ENCODE measurements around the gene PDZD2. TPM values are rescaled to one million over a fixed set of nuclear protein-coding genes. Genes with fewer than 3 reads are reported as not detected.
"Not testable (repeated sequence)": the region's sequence is repeated elsewhere in the genome, so short reads cannot be mapped to it uniquely, and the experiment has no call there.

The PDZD2 gene
- total and polyA plus RNA-seq, 7 donors, result 1.2 to 11.7 (median 7.1) TPM

DNA sequence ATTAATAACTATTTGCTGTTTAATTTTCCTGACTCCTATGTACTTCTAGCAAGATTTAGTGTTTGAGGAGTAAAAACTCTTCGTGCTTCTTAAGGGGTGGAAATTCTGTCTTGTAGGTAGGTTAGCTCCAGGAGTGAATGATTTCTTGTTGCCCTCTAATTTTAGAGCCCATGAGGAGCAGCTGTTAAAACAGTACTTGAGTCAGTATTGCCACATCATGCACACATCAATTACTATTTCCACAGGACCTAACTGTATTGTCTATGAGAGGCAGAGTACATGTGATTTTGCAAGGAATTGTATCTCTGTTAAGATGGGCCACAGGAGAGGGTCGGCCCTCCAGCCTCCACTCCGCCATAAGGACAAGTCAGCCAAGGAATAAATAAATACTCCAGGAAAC, 91.2 kb downstream of the PDZD2 start:
- TF ChIP-seq, protein P1, sequence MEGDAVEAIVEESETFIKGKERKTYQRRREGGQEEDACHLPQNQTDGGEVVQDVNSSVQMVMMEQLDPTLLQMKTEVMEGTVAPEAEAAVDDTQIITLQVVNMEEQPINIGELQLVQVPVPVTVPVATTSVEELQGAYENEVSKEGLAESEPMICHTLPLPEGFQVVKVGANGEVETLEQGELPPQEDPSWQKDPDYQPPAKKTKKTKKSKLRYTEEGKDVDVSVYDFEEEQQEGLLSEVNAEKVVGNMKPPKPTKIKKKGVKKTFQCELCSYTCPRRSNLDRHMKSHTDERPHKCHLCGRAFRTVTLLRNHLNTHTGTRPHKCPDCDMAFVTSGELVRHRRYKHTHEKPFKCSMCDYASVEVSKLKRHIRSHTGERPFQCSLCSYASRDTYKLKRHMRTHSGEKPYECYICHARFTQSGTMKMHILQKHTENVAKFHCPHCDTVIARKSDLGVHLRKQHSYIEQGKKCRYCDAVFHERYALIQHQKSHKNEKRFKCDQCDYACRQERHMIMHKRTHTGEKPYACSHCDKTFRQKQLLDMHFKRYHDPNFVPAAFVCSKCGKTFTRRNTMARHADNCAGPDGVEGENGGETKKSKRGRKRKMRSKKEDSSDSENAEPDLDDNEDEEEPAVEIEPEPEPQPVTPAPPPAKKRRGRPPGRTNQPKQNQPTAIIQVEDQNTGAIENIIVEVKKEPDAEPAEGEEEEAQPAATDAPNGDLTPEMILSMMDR (IDR thresholded peaks at IDR 0.05), result no peak
- TF ChIP-seq POLR2AphosphoS5 (IDR thresholded peaks at IDR 0.05) (no peak), POLR2A (IDR thresholded peaks at IDR 0.05) (no peak), EP300 (IDR thresholded peaks at IDR 0.05) (no peak)
- H3K9me3 ChIP-seq, result no peaks in the 10 kb centered on the region
- H3K27me3 ChIP-seq, result no peaks in the 10 kb centered on the region
- no peak overlapping the region for H3K27ac ChIP-seq
- WGBS, 2 donors, result 77 to 91% methylated on average over 3 of the region's 3 CpGs
- no peaks in the 10 kb centered on the region for H3K36me3 ChIP-seq
- intact Hi-C loops (cut with DNase I), result no loop called here
- no peak for DNase-seq
- H3K4me3 ChIP-seq, result no peak overlapping the region
- no peaks in the 10 kb centered on the region for H3K4me1 ChIP-seq

DNA sequence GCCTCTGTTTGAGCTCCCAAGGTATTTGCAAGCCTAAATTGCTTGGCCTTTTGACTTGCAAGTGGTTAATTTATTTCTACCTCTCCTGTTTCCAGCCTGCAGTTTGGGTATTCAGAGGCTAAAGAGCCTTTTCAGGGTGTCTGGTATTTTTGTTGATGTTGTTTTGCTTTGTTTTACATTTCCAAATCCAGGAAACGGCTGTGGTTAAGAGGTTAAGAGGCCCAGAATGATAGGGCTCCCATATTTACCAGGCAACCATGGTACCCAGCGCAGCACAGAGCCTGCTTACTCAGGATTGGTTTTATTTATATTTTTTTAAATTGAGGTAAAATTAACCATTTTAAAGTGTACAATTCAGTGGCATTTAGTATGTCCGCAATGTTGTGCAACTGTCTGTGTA, 92.1 kb downstream of the PDZD2 start:
- 58 to 66% methylated on average over 3 of the region's 3 CpGs for WGBS, 2 donors

DNA sequence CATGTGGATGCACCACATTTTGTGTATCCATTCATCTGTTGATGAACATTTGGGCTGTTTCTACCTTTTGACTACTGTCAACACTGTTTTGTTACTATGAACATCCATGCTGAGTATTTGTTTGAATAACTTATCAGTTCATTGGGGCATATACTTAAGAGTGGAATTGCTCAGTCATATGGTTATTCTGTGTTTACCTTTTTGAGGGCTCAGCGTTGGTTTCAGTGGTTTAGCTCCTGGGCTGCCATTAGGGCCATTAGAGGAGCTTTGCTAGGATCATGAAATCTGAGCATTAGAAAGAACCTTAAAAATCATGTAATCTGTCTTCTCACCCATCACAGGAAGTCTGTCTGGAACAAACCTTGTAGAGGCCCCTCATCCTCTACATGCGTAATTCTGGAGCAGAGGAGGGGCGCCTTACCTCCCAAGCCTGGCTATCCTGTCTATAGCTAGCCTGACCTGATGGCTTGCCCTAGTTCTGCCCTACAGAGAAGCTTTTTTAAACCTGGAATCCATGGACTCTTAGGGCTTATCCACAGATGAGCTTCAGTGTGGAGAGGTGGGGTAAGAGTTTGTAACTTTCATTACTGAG, 92.9 kb downstream of the PDZD2 start:
- intact Hi-C loops (cut with DNase I), result no loop called here
- no peaks in the 10 kb centered on the region for H3K36me3 ChIP-seq

More for the DNA sequence above, 92.1 kb downstream of the PDZD2 start:
- Histone ChIP-seq H3K4me3 (no peak overlapping the region), H3K4me1 (no peaks in the 10 kb centered on the region), H3K36me3 (no peaks in the 10 kb centered on the region), H3K27me3 (no peaks in the 10 kb centered on the region), H3K9me3 (no peaks in the 10 kb centered on the region), H3K27ac (no peak overlapping the region)
- intact Hi-C loops (cut with DNase I), result no loop called here
- TF ChIP-seq POLR2AphosphoS5 (IDR thresholded peaks at IDR 0.05), result no peak
- no peak for TF ChIP-seq EP300 (IDR thresholded peaks at IDR 0.05)
- TF ChIP-seq POLR2A (IDR thresholded peaks at IDR 0.05), result no peak
- TF ChIP-seq, protein P1 (IDR thresholded peaks at IDR 0.05), result no peak
- DNase-seq, result no peak

DNA sequence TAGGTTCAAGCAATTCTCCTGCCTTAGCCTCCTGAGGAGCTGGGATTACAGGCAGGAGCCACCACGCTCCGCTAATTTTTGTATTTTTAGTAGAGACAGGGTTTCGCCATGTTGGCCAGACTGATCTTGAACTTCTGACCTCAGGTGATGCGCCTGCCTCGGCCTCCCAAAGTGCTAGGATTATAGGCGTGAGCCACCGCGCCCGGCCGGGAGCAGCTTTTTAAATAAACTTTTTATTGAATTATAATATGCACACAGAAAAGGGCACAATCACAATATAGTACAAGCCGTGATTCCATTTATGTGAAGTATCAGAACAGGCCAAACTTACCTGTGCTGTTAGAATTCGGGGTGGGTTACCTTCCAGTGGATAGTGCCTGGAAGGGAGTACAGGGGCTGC, 93.9 kb downstream of the PDZD2 start:
- 67 to 89% methylated on average over 12 of the region's 12 CpGs for WGBS, 2 donors
- H3K4me1 ChIP-seq; H3K27ac ChIP-seq; H3K36me3 ChIP-seq; intact Hi-C loops (cut with DNase I); DNase-seq; H3K9me3 ChIP-seq; H3K4me3 ChIP-seq; H3K27me3 ChIP-seq: not testable (repeated sequence)

More for the DNA sequence above, 92.9 kb downstream of the PDZD2 start:
- Histone ChIP-seq H3K27ac (no peak overlapping the region), H3K4me1 (no peaks in the 10 kb centered on the region), H3K4me3 (no peak overlapping the region), H3K9me3 (no peaks in the 10 kb centered on the region), H3K27me3 (no peaks in the 10 kb centered on the region)
- DNase-seq, result no peak
- WGBS, 2 donors, result 68 to 85% methylated on average over 3 of the region's 3 CpGs
- TF ChIP-seq POLR2A (IDR thresholded peaks at IDR 0.05), result no peak
- TF ChIP-seq, protein P1 (IDR thresholded peaks at IDR 0.05), result no peak
- no peak for TF ChIP-seq POLR2AphosphoS5 (IDR thresholded peaks at IDR 0.05)
- no peak for TF ChIP-seq EP300 (IDR thresholded peaks at IDR 0.05)

DNA sequence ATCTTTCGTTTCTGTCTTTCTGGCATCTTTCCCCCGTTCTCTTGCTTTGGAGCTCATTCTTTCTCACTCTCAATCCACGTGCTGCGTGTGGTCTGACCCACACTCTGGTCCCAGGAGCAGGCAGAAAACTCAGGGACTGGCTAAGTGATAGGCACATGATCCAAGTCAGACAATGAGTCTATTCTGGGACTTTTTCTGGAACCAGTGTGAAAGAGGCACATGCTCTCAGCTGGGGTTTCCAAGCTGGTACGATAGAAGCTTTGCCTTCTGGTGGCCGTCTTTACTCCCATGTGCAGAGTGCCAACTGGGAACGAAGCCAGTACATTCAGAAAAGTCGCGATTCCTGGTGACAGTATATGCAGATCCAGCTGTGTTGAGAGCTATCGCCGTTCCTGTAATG, 94.4 kb downstream of the PDZD2 start:
- Histone ChIP-seq H3K9me3 (peaks cover 0 to 2% (median 0%) of the 10 kb centered on the region in 4 donors), H3K27ac (no peak overlapping the region), H3K27me3 (no peaks in the 10 kb centered on the region), H3K36me3 (no peaks in the 10 kb centered on the region), H3K4me3 (no peak overlapping the region), H3K4me1 (no peaks in the 10 kb centered on the region)
- DNase-seq, result no peak
- intact Hi-C loops (cut with DNase I), result no loop called here
- TF ChIP-seq EP300 (IDR thresholded peaks at IDR 0.05) (no peak), POLR2AphosphoS5 (IDR thresholded peaks at IDR 0.05) (no peak), POLR2A (IDR thresholded peaks at IDR 0.05) (no peak)
- TF ChIP-seq, protein P1 (IDR thresholded peaks at IDR 0.05), result no peak
- WGBS, 2 donors, result 82 to 83% methylated on average over 11 of the region's 11 CpGs

Measured in sigmoid colon (tissue), 7 donors.